ENCODE measurements around the gene ELK3. TPM values are rescaled to one million over a fixed set of nuclear protein-coding genes. Genes with fewer than 3 reads are reported as not detected.

The ELK3 gene
- total and polyA plus RNA-seq, 2 of the 13 experiments (the other 11 are each of a cell fraction or from before 2014, with no cell fraction given), result 2.9 to 3.2 TPM

DNA sequence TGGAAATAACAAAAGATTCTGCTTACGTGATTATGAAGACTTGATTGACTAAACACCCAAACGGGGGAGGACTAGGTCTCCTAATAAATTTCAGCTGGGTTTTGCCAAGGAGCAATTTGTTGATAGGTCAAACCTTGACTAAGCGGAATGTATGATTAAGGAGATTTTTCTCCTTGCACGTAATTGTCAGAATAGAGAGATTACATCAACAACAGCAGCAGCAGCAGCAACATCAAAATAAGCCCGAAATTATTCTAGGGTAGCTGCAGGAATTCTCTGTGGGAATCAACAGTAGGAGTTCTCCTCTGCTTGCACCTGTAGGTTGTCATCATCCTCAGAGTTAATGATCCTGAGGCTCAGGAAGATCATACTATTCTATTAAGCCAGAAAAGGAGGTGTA, 10.2 kb downstream of the ELK3 start:
- FAIRE-seq (no peak), ATAC-seq (no peak), DNase-seq (ENCODE audit: low spot score) (no peak)
- no peak overlapping the region for H2AFZ ChIP-seq (ENCODE audit: low read length)
- H3K4me2 ChIP-seq (ENCODE audit: low read depth, low read length), result no peak overlapping the region
- H3K9ac ChIP-seq (ENCODE audit: insufficient read depth, low read depth, low read length), result no peak overlapping the region
- POLR2A ChIA-PET, result no interaction called here
- intact Hi-C loops (cut with micrococcal nuclease; ENCODE audit: unreplicated experiment) (no loop called here), in situ Hi-C loops (cut with HindIII; ENCODE audit: extremely low pct_ligation_motif_present, low pct_unique_long_range_greater_than_20kb) (loop anchor here (25.0 kb wide), 1 partner anchor 308 kb away; no protein-coding TSS in a partner anchor)
- H3K4me3 ChIP-seq (replicated peaks in 1 of 3; ENCODE audit: insufficient read depth in 1 of 3, low read depth in 2 of 3, low read length in 3 of 3), result no peak overlapping the region
- BruUV-seq (replicated peaks), result no TSS peak
- H3K36me3 ChIP-seq (replicated peaks in 1 of 2; ENCODE audit: control insufficient read depth in 1 of 2, insufficient read depth in 2 of 2, low read length in 2 of 2), result no peaks in the 10 kb centered on the region
- H3K27ac ChIP-seq (ENCODE audit: extremely low read length, insufficient read depth, low read length), result no peak overlapping the region
- H3K79me2 ChIP-seq (ENCODE audit: insufficient read depth, low read length), result no peaks in the 10 kb centered on the region
- 70% methylated on average over 5 of the region's 5 CpGs for whole genome bisulfite sequencing (ENCODE audit: low lambda C conversion rate)
- H4K20me1 ChIP-seq (ENCODE audit: insufficient read depth, low read length), result no peaks in the 10 kb centered on the region
- TF ChIP-seq, protein P1, sequence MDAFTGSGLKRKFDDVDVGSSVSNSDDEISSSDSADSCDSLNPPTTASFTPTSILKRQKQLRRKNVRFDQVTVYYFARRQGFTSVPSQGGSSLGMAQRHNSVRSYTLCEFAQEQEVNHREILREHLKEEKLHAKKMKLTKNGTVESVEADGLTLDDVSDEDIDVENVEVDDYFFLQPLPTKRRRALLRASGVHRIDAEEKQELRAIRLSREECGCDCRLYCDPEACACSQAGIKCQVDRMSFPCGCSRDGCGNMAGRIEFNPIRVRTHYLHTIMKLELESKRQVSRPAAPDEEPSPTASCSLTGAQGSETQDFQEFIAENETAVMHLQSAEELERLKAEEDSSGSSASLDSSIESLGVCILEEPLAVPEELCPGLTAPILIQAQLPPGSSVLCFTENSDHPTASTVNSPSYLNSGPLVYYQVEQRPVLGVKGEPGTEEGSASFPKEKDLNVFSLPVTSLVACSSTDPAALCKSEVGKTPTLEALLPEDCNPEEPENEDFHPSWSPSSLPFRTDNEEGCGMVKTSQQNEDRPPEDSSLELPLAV (CRISPR knock-in tag; conservative IDR thresholded peaks at IDR 0.05; ENCODE audit: low read depth), result no peak
- TF ChIP-seq CAMTA2 (CRISPR knock-in tag; IDR thresholded peaks at IDR 0.05; ENCODE audit: borderline replicate concordance), result no peak
- no peaks in the 10 kb centered on the region for H3K9me3 ChIP-seq (ENCODE audit: low read length)
- H3K27me3 ChIP-seq (ENCODE audit: control insufficient read depth in 1 of 2, insufficient read depth in 2 of 2, low read length in 2 of 2), result no peaks in the 10 kb centered on the region
- H3K4me1 ChIP-seq (ENCODE audit: insufficient read depth, low read length), result no peaks in the 10 kb centered on the region
- CTCF ChIA-PET (ENCODE audit: low intra/inter-chr PET ratio, low total read pairs), result no interaction called here

DNA sequence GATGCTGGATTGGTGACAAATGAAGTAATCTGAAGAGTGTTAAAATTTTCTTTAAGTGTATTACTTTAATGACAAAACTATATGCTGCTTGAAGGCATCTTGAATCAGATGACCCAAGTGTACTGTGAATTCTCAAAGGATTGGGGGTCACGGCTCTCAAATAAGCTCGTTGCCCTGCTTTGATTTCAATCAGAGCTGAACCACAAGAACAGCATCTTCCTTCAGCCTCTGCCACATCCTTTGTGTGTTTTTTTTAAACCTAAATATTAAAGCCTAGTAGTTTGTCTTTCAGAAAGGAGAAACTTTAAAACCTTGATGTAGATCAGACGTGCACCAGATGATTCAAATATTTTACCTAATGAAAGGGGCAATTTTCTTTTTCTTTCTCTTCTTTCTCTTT, 11.7 kb downstream of the ELK3 start:
- ChIA-PET CTCF (ENCODE audit: low intra/inter-chr PET ratio, low total read pairs) (no interaction called here), POLR2A (no interaction called here)
- intact Hi-C loops (cut with micrococcal nuclease; ENCODE audit: unreplicated experiment), result no loop called here
- Histone ChIP-seq H3K36me3 (replicated peaks in 1 of 2; ENCODE audit: control insufficient read depth in 1 of 2, insufficient read depth in 2 of 2, low read length in 2 of 2) (no peaks in the 10 kb centered on the region), H3K9ac (ENCODE audit: insufficient read depth, low read depth, low read length) (no peak overlapping the region), H3K4me2 (ENCODE audit: low read depth, low read length) (no peak overlapping the region), H3K4me3 (replicated peaks in 1 of 3; ENCODE audit: insufficient read depth in 1 of 3, low read depth in 2 of 3, low read length in 3 of 3) (no peak overlapping the region), H2AFZ (ENCODE audit: low read length) (no peak overlapping the region), H3K79me2 (ENCODE audit: insufficient read depth, low read length) (no peaks in the 10 kb centered on the region), H4K20me1 (ENCODE audit: insufficient read depth, low read length) (no peaks in the 10 kb centered on the region), H3K4me1 (ENCODE audit: insufficient read depth, low read length) (peaks cover 8% of the 10 kb centered on the region; the same call in 1 of the 2 replicates), H3K27me3 (ENCODE audit: control insufficient read depth in 1 of 2, insufficient read depth in 2 of 2, low read length in 2 of 2) (peaks cover 0 to 1% of the 10 kb centered on the region in 2 experiments; a peak in 1 of 5 replicates), H3K27ac (ENCODE audit: extremely low read length, insufficient read depth, low read length) (no peak overlapping the region), H3K9me3 (ENCODE audit: low read length) (no peaks in the 10 kb centered on the region)
- ATAC-seq (no peak), FAIRE-seq (no peak), DNase-seq (ENCODE audit: low spot score) (no peak)
- in situ Hi-C loops (cut with HindIII; ENCODE audit: extremely low pct_ligation_motif_present, low pct_unique_long_range_greater_than_20kb), result loop anchor here (25.0 kb wide), 1 partner anchor 306 kb away; no protein-coding TSS in a partner anchor
- BruUV-seq (replicated peaks), result no TSS peak
- TF ChIP-seq ZNF121 (CRISPR knock-in tag; IDR thresholded peaks at IDR 0.05) (no peak), RELA (CRISPR knock-in tag; IDR thresholded peaks at IDR 0.05) (no peak), ZNF292 (CRISPR knock-in tag; IDR thresholded peaks at IDR 0.05; ENCODE audit: borderline replicate concordance, low read depth) (no peak), SMAD1 (CRISPR knock-in tag; IDR thresholded peaks at IDR 0.05; ENCODE audit: borderline replicate concordance, low read depth) (no peak), ATF7 (IDR thresholded peaks at IDR 0.05) (no peak), ATF7 (CRISPR knock-in tag; IDR thresholded peaks at IDR 0.05) (no peak), NR2F6 (IDR thresholded peaks at IDR 0.05) (no peak), NR2F6 (CRISPR knock-in tag; IDR thresholded peaks at IDR 0.05) (no peak), ZFY (CRISPR knock-in tag; IDR thresholded peaks at IDR 0.05) (no peak), MAFG (CRISPR knock-in tag; IDR thresholded peaks at IDR 0.05) (no peak), ZNF10 (CRISPR knock-in tag; IDR thresholded peaks at IDR 0.05; ENCODE audit: borderline replicate concordance, low read depth) (no peak)
- TF ChIP-seq, protein P2, sequence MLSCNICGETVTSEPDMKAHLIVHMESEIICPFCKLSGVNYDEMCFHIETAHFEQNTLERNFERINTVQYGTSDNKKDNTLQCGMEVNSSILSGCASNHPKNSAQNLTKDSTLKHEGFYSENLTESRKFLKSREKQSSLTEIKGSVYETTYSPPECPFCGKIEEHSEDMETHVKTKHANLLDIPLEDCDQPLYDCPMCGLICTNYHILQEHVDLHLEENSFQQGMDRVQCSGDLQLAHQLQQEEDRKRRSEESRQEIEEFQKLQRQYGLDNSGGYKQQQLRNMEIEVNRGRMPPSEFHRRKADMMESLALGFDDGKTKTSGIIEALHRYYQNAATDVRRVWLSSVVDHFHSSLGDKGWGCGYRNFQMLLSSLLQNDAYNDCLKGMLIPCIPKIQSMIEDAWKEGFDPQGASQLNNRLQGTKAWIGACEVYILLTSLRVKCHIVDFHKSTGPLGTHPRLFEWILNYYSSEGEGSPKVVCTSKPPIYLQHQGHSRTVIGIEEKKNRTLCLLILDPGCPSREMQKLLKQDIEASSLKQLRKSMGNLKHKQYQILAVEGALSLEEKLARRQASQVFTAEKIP (CRISPR knock-in tag; IDR thresholded peaks at IDR 0.05; ENCODE audit: borderline replicate concordance), result no peak
- WGBS (ENCODE audit: low lambda C conversion rate), result 89% methylated on average over 3 of the region's 3 CpGs

All from HepG2 (cell line).